ENCODE measurements around the gene HHIPL1.

DNA sequence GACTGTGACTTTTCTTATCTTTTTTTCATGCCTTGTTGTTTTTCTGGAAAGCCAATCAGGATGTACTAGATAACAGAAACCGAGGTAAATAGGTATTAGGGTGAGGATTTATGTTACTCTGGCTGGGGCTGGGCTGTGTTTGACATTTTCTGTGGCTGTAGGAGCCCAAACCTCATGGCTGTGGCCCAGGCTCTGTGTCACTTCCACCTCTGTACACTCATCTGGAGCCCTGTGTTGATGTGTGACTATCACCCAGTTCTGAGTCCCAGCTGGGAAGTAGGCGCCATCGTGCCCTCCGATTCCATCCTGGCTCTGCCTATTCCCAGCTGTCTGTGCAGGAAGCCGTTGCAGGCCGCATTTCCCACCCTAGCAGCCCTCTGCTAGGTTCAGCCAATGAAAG, 1.6 kb upstream of the HHIPL1 start:
- TF ChIP-seq EZH2 (IDR thresholded peaks at IDR 0.05; ENCODE audit: borderline replicate concordance): no peak
- TF ChIP-seq, protein P1, sequence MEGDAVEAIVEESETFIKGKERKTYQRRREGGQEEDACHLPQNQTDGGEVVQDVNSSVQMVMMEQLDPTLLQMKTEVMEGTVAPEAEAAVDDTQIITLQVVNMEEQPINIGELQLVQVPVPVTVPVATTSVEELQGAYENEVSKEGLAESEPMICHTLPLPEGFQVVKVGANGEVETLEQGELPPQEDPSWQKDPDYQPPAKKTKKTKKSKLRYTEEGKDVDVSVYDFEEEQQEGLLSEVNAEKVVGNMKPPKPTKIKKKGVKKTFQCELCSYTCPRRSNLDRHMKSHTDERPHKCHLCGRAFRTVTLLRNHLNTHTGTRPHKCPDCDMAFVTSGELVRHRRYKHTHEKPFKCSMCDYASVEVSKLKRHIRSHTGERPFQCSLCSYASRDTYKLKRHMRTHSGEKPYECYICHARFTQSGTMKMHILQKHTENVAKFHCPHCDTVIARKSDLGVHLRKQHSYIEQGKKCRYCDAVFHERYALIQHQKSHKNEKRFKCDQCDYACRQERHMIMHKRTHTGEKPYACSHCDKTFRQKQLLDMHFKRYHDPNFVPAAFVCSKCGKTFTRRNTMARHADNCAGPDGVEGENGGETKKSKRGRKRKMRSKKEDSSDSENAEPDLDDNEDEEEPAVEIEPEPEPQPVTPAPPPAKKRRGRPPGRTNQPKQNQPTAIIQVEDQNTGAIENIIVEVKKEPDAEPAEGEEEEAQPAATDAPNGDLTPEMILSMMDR (IDR thresholded peaks at IDR 0.05; ENCODE audit: poor library complexity): no peak
